ENCODE data around the gene TAPT1.

Gene TAPT1

DNA sequence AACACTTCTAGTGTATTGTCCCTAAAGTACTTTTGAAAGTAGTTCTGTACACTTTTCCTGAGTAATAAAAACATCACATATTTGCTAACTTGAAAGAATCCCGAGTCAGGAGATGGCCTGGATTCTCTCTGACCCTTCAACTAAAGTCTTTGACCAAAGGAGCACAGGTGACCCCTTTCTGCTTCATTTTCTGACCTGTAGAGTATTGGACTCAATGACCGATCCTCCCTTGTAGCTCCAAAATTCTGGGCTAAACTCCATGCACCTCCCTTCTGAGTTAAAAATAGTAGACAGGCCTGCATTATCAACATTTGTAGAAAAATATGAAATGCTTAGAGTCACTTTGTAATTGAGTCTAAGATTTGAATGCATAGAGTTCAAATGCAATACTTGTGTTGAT, 4.0 kb upstream of the TAPT1 start (continued):
- TF ChIP-seq MYNN (tag by site-specific recombination; IDR thresholded peaks at IDR 0.05; ENCODE audit: borderline replicate concordance), result no peak
- TF ChIP-seq ZNF37A (tag by site-specific recombination; IDR thresholded peaks at IDR 0.05), result no peak
- no peak for TF ChIP-seq ZNF549 (tag by site-specific recombination; IDR thresholded peaks at IDR 0.05)
- TF ChIP-seq ZNF416 (tag by site-specific recombination; IDR thresholded peaks at IDR 0.05), result no peak

DNA sequence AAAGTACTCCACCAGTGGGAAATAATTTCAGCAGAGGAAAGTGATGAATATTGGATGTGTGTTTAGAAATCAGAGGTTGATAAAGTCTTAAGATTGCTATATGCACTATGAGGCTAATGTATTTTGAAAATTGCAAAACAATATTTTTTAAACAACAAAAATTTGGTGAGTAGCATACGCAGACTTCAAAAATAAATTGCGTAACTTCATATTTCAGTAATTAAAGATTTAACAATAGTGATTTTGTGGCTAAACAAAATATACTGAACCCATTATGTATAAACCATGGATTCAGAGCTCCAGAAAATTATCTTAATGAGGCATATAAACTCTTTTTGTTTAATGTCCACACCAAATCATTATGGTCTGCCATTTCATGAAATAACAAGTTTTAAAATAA, 3.3 kb upstream of the TAPT1 start:
- H3K4me1 ChIP-seq (ENCODE audit: control insufficient read depth, insufficient read depth, low read length), result peaks cover 6% of the 10 kb centered on the region
- no peak overlapping the region for H3K27ac ChIP-seq (ENCODE audit: extremely low read depth, low read depth, low read length)

DNA sequence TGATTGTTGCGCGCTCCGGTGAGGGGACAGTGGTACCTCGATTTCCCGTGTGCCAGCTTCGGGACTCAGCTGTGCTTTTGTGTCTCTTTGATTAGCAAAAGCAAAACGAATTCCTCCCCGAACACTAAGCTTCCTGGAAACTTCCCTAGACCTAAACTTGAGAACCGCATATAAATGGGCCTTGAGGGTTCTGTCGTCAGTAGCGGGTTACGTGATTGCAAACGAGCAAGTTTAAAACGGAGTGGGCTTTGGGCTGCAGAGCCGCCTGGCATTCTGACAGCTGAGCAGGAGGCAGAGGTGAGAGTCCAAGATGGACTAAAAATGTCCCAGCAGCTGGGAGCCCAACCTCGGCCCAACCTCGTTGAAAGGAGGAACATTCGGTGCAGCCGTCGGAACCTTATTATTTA, 1.2 kb upstream of the TAPT1 start:
- no peaks in the 10 kb centered on the region for H3K36me3 ChIP-seq (ENCODE audit: control insufficient read depth in 2 of 2, insufficient read depth in 1 of 2, low read length in 2 of 2)
- POLR2A ChIA-PET, result interaction anchor here (0.7 to 1.1 kb wide), 2 partner anchors 86 to 306 kb away, joined by 3 read pairs; no protein-coding TSS in a partner anchor
- CTCF ChIA-PET, result interaction anchor here (0.6 kb wide), 1 partner anchor 29 kb away, joined by 3 read pairs; no protein-coding TSS in a partner anchor
- H3K4me1 ChIP-seq (ENCODE audit: control insufficient read depth, insufficient read depth, low read length), result peaks cover 1% of the 10 kb centered on the region; the same call in 1 of the 2 replicates
- H3K4me3 ChIP-seq (ENCODE audit: low read depth, low read length), result peak overlapping the region; percentile 63
- no peaks in the 10 kb centered on the region for H3K9me3 ChIP-seq (ENCODE audit: control insufficient read depth, insufficient read depth, low read depth, low read length)
- H3K27ac ChIP-seq (ENCODE audit: extremely low read depth, low read depth, low read length), result peak overlapping the region; percentile 95; the same call in 1 of the 2 replicates
- TF ChIP-seq, protein P1, sequence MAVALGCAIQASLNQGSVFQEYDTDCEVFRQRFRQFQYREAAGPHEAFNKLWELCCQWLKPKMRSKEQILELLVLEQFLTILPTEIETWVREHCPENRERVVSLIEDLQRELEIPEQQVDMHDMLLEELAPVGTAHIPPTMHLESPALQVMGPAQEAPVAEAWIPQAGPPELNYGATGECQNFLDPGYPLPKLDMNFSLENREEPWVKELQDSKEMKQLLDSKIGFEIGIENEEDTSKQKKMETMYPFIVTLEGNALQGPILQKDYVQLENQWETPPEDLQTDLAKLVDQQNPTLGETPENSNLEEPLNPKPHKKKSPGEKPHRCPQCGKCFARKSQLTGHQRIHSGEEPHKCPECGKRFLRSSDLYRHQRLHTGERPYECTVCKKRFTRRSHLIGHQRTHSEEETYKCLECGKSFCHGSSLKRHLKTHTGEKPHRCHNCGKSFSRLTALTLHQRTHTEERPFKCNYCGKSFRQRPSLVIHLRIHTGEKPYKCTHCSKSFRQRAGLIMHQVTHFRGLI (tag by site-specific recombination; IDR thresholded peaks at IDR 0.05), result peak; percentile 57; the same call in 1 of the 2 replicates
- TF ChIP-seq GLIS2 (tag by site-specific recombination; IDR thresholded peaks at IDR 0.05) (no peak), ZNF16 (tag by site-specific recombination; IDR thresholded peaks at IDR 0.05; ENCODE audit: low read depth) (no peak), GFI1B (tag by site-specific recombination; IDR thresholded peaks at IDR 0.05) (no peak)

More for the DNA sequence above, 3.3 kb upstream of the TAPT1 start:
- H3K4me3 ChIP-seq (ENCODE audit: low read depth, low read length), result no peak overlapping the region
- no peaks in the 10 kb centered on the region for H3K9me3 ChIP-seq (ENCODE audit: control insufficient read depth, insufficient read depth, low read depth, low read length)
- ChIA-PET POLR2A (no interaction called here), CTCF (no interaction called here)
- no peaks in the 10 kb centered on the region for H3K36me3 ChIP-seq (ENCODE audit: control insufficient read depth in 2 of 2, insufficient read depth in 1 of 2, low read length in 2 of 2)
- TF ChIP-seq ZFHX2 (tag by site-specific recombination; conservative IDR thresholded peaks at IDR 0.05) (no peak), ZNF324 (tag by site-specific recombination; IDR thresholded peaks at IDR 0.05) (no peak), KLF9 (tag by site-specific recombination; IDR thresholded peaks at IDR 0.05; ENCODE audit: low read depth) (no peak), ZSCAN30 (tag by site-specific recombination; IDR thresholded peaks at IDR 0.05) (no peak), ZFP3 (tag by site-specific recombination; IDR thresholded peaks at IDR 0.05; ENCODE audit: low read depth) (no peak), ZBTB8A (tag by site-specific recombination; IDR thresholded peaks at IDR 0.05) (no peak), ZNF140 (tag by site-specific recombination; IDR thresholded peaks at IDR 0.05) (no peak), ZNF19 (tag by site-specific recombination; IDR thresholded peaks at IDR 0.05; ENCODE audit: low read depth) (no peak)

DNA sequence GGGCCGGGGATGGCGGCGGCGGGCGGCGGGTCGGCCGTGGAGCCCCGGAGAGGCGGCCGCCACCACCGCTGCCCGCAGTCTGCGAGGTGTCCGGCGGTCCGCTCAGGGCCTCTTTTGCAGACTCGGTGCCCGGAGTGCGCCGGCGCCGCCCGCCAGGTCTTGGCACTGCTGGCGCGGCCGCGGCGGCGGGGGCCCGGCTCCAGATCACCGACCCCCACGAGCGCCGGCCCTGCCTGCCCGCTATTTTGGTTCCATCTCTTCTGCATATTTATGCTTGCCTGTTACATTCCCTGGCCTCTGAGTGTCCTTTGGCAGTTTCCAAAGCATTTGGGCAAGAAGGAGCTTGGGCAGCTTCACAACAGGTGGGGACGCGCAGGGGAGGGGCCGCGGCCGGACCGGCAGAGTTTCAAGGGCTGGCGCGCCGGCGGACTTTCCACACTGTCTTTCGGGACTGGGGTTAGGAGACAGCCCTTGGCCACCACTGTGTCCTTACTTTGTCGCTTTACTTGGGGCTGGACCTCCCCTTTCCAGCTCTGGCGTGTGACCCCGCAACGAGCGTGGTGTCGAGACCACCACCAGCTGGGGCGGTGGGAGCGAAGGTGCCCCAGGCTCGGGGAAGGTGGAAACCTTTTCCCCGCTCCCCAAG, 668 bp upstream of the TAPT1 start:
- CTCF ChIA-PET, result interaction anchor here (0.6 kb wide), 1 partner anchor 28 kb away, joined by 3 read pairs; no protein-coding TSS in a partner anchor
- Histone ChIP-seq H3K4me1 (ENCODE audit: control insufficient read depth, insufficient read depth, low read length) (no peaks in the 10 kb centered on the region), H3K4me3 (ENCODE audit: low read depth, low read length) (peak overlapping the region; percentile 63), H3K27ac (ENCODE audit: extremely low read depth, low read depth, low read length) (peak overlapping the region; percentile 95), H3K36me3 (ENCODE audit: control insufficient read depth in 2 of 2, insufficient read depth in 1 of 2, low read length in 2 of 2) (no peaks in the 10 kb centered on the region), H3K9me3 (ENCODE audit: control insufficient read depth, insufficient read depth, low read depth, low read length) (no peaks in the 10 kb centered on the region)
- POLR2A ChIA-PET, result interaction anchor here (0.7 to 1.1 kb wide), 2 partner anchors 86 to 306 kb away, joined by 3 read pairs; no protein-coding TSS in a partner anchor
- TF ChIP-seq ZNF660 (tag by site-specific recombination; IDR thresholded peaks at IDR 0.05) (no peak), HOXD13 (CRISPR knock-in tag; IDR thresholded peaks at IDR 0.05; ENCODE audit: borderline replicate concordance) (no peak), ZSCAN23 (tag by site-specific recombination; IDR thresholded peaks at IDR 0.05) (no peak), MZF1 (tag by site-specific recombination; IDR thresholded peaks at IDR 0.05; ENCODE audit: borderline replicate concordance) (no peak), ZNF530 (tag by site-specific recombination; IDR thresholded peaks at IDR 0.05; ENCODE audit: low read depth) (no peak), ZNF571 (tag by site-specific recombination; IDR thresholded peaks at IDR 0.05) (no peak), ZNF302 (tag by site-specific recombination; IDR thresholded peaks at IDR 0.05; ENCODE audit: low read depth) (no peak)
- TF ChIP-seq, protein P2, sequence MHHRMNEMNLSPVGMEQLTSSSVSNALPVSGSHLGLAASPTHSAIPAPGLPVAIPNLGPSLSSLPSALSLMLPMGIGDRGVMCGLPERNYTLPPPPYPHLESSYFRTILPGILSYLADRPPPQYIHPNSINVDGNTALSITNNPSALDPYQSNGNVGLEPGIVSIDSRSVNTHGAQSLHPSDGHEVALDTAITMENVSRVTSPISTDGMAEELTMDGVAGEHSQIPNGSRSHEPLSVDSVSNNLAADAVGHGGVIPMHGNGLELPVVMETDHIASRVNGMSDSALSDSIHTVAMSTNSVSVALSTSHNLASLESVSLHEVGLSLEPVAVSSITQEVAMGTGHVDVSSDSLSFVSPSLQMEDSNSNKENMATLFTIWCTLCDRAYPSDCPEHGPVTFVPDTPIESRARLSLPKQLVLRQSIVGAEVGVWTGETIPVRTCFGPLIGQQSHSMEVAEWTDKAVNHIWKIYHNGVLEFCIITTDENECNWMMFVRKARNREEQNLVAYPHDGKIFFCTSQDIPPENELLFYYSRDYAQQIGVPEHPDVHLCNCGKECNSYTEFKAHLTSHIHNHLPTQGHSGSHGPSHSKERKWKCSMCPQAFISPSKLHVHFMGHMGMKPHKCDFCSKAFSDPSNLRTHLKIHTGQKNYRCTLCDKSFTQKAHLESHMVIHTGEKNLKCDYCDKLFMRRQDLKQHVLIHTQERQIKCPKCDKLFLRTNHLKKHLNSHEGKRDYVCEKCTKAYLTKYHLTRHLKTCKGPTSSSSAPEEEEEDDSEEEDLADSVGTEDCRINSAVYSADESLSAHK (tag by site-specific recombination; IDR thresholded peaks at IDR 0.05), result peak; percentile 41
- TF ChIP-seq, protein P3, sequence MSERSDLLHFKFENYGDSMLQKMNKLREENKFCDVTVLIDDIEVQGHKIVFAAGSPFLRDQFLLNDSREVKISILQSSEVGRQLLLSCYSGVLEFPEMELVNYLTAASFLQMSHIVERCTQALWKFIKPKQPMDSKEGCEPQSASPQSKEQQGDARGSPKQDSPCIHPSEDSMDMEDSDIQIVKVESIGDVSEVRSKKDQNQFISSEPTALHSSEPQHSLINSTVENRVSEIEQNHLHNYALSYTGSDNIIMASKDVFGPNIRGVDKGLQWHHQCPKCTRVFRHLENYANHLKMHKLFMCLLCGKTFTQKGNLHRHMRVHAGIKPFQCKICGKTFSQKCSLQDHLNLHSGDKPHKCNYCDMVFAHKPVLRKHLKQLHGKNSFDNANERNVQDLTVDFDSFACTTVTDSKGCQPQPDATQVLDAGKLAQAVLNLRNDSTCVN (tag by site-specific recombination; optimal IDR thresholded peaks at IDR 0.05), result peak; percentile 75

All from HEK293 (cell line).